GM12874 (cell line): Measurements from ENCODE around the gene THADA.

ENCODE experiments used
- CTCF ChIP-seq: IDR thresholded peaks from 2 replicates; pipeline ENCODE4 v1.5.1; 2011; ENCODE audit warnings: low read depth, mild to moderate bottlenecking, control low read depth, low read length, moderate library complexity; ENCODE audit not compliant: insufficient read depth

THADA gene

GRCh38 chr2:43467891-43468290 is 127.9 kb downstream of the THADA start:
- TF ChIP-seq CTCF, result no peak

GRCh38 chr2:43465234-43465633 is 130.6 kb downstream of the THADA start:
- no peak for TF ChIP-seq CTCF

DNA sequence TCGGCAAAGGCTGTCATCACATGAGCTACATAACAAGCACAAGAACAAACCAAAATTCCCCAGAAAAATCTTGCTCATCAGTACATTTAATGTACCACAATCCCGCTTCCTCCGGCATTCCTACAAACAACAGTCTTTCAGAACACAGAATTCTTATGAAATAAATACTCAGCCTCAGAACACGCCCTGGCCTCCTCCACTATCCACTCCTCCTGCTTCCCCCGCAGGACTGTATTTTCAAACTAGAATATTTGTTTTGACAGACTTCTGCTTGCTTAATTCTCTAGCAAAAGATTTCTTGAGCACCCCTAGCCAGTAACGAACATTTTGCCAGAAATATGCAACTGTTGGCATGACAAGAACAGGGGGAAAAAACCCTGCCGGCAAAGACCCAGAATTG is 131.2 kb downstream of the THADA start:
- no peak for TF ChIP-seq CTCF

GRCh38 chr2:43462866-43463641 is 132.8 kb downstream of the THADA start:
- TF ChIP-seq CTCF, result no peak

- TF ChIP-seq CTCF, result no peak
Measured at GRCh38 chr2:43461453-43462073, 134.3 kb downstream of the THADA start.

DNA sequence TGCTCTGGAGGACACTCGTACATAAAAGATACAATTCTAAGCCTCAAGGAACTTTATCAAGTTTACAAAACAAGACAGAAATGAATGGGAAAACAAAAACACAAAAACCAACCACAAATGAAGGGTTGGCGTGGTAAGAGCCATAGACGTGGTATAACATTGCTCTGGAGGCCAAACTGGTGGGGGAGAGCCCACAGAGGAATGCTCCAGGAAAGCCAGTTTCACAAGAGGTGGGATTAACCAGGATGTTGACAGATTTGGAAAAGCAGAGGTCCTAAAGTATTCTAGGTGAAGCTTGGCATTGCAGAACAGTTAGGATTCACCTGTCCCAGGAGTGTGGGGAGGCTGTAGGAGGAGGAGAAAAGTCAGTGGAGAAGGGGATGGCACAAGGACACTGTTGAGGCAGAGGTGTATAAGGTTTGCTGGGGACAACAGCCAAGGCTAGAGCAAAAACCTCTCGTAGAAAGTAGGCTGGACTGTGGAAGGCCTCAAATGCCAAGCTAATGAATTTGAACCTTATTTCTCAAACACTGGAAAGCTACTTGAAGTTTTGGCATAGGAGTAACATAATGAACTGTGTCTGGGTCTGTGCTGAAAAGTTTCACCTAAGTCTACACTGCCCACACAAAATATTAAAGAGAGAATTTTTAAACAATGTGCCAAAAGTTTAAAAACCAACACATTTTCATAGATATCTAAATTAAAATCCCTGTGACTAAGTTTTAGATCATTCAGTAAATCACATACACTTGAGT is 135.1 kb downstream of the THADA start:
- TF ChIP-seq CTCF, result no peak

GRCh38 chr2:43460174-43460546 is 135.7 kb downstream of the THADA start:
- TF ChIP-seq CTCF, result no peak
